Large intestine (tissue), 3 donors: ENCODE results near the gene TMEM140. TPM values are rescaled to one million over a fixed set of nuclear protein-coding genes. Genes with fewer than 3 reads are reported as not detected.

Experiments used
- DNase-seq, 2 donors: peaks; one replicate each; pipeline versions ENCODE4 v3.0.0 to v3.0.0-alpha.2; 2013
- H3K27ac ChIP-seq: one replicate; pipeline ENCODE4 v1.5.1; 2013; ENCODE audit warnings: low read length
- H3K27me3 ChIP-seq: 2 replicates; pipeline ENCODE4 v1.6.1; 2013; ENCODE audit warnings: low read length; ENCODE audit not compliant: control insufficient read depth, insufficient read depth
- H3K36me3 ChIP-seq: 2 replicates; pipeline ENCODE4 v1.6.1; 2013; ENCODE audit warnings: low read length; ENCODE audit not compliant: control insufficient read depth, insufficient read depth
- H3K4me1 ChIP-seq: one replicate; pipeline ENCODE4 v1.6.1; 2013; ENCODE audit warnings: low read length; ENCODE audit not compliant: control insufficient read depth, insufficient read depth
- H3K4me3 ChIP-seq: one replicate; pipeline ENCODE4 v1.5.1; 2013; ENCODE audit warnings: low read length
- H3K9me3 ChIP-seq: one replicate; pipeline ENCODE4 v1.6.1; 2013; ENCODE audit warnings: mild to moderate bottlenecking, low read depth, low read length, moderate library complexity; ENCODE audit not compliant: control insufficient read depth
- WGBS: methylation state at CpG from one replicate; pipeline ENCODE4 v1.1.5; 2013; ENCODE audit warnings: low lambda C conversion rate; ENCODE audit not compliant: insufficient coverage; 5-methylcytosine and 5-hydroxymethylcytosine counted together
- polyA plus RNA-seq: library from polyadenylated mRNA; unstranded; fragments of 120-200 nt; gene quantifications from one replicate; pipeline ENCODE4 v1.2.1, GENCODE V29; 2013

TMEM140 gene
- polyA plus RNA-seq, 1 donor: 20.6 TPM

DNA sequence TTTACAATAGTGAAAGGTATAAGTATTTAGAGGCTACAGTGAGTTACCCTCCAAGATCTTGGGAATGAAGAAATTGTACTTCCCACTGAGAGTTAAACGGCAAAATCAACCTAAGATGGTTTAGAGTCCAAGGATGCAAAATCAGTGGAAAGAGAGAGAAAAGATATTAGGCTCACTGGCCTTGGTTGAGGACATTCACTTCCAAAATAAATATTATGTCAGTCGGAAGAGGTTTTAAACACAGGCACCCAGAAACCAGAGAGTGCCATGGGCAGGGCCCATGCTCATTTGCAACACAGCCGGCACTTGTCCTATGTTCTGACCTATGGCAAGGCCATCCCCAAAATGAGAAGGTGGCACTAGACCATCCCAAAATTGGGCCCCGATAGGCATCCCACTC lies 67.3 kb downstream of the TMEM140 start:
- Histone ChIP-seq H3K4me1 (peaks cover 4% of the 10 kb centered on the region), H3K27me3 (peaks cover 34% of the 10 kb centered on the region), H3K9me3 (no peaks in the 10 kb centered on the region), H3K27ac (no peak overlapping the region), H3K4me3 (no peak overlapping the region), H3K36me3 (no peaks in the 10 kb centered on the region)
- WGBS: 100% methylated on average over 1 of the region's 4 CpGs
- DNase-seq: no peak

DNA sequence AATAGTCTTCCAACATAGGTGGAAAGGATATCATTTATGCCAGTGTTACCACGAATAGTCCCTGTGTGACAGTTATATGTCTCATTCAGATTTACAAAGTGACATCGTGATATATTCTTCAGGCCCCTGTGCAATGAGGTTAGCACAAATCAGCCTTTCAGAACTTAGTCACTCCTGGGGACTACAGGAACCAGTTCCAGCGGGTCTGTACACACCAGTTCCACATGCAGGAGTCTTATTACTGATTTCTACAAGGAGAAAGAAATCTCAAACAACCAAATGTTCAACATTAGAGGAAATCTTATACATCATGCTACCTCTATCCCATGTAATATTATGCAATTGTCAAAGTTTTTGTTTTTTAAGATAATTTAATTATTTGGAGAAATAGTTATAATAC lies 67.8 kb downstream of the TMEM140 start:
- Histone ChIP-seq H3K9me3 (no peaks in the 10 kb centered on the region), H3K27me3 (peaks cover 37% of the 10 kb centered on the region), H3K36me3 (no peaks in the 10 kb centered on the region), H3K4me3 (no peak overlapping the region), H3K4me1 (peaks cover under 1% of the 10 kb centered on the region), H3K27ac (no peak overlapping the region)
- 100% methylated on average over 1 of the region's 3 CpGs for WGBS
- DNase-seq: no peak

Other genes with a start within 250 kb of the TMEM140 start
- gene AGBL3, start 161.6 kb upstream of the TMEM140 start, polyA plus RNA-seq: 4.4 TPM
- 33.4 TPM for gene CYREN, start 22.6 kb downstream of the TMEM140 start, polyA plus RNA-seq
- 5.7 TPM for gene WDR91, start 63.5 kb downstream of the TMEM140 start, polyA plus RNA-seq
- not detected for gene STRA8, start 85.8 kb downstream of the TMEM140 start, polyA plus RNA-seq